ENCODE measurements around the gene HSPA1A.
"Not testable (repeated sequence)": the region's sequence is repeated elsewhere in the genome, so short reads cannot be mapped to it uniquely, and the experiment has no call there.

Gene HSPA1A

GRCh38 chr6:31811645-31812044 lies 3.7 kb upstream of the HSPA1A start:
- DNase-seq (ENCODE audit: low read depth in 2 of 2) = no peak

- DNase-seq (ENCODE audit: low read depth in 2 of 2) = no peak
Observed at GRCh38 chr6:31813465-31813849, 1.9 kb upstream of the HSPA1A start.

- DNase-seq (ENCODE audit: low read depth in 2 of 2) = no peak
Observed at GRCh38 chr6:31814677-31815024, 692 bp upstream of the HSPA1A start.

GRCh38 chr6:31817133-31817928 lies 2.0 kb downstream of the HSPA1A start:
- DNase-seq (ENCODE audit: low read depth in 2 of 2) = not testable (repeated sequence)

GRCh38 chr6:31817929-31818511 lies 2.7 kb downstream of the HSPA1A start:
- DNase-seq (ENCODE audit: low read depth in 2 of 2) = not testable (repeated sequence)

DNA sequence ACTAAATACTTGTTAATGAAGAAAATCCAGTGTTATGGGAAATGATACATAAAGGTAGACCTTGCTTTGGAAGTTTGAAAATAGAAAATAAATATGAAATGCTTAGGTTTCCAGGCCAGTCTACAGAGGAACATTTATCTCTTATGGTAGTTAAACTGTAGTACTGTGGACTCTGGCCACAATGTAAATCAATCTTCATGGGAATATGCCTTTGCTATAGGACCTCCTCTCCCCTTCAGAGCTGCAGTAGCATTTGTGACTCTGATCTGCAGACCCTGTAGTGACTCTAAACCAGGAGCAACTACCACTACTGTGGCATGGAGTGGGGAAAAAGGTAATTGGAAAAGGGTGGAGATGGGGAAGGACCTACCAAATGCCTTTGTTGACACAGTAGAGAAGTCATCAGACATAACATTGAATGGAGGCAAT lies 4.5 kb downstream of the HSPA1A start:
- no peak for DNase-seq (ENCODE audit: low read depth in 2 of 2)

- DNase-seq (ENCODE audit: low read depth in 2 of 2) = not testable (repeated sequence)
Observed at GRCh38 chr6:31820399-31820798, 5.1 kb downstream of the HSPA1A start.

GRCh38 chr6:31821301-31822035 lies 6.1 kb downstream of the HSPA1A start:
- peak in 1 of 2 donors; percentile 54 for DNase-seq (ENCODE audit: low read depth in 2 of 2)

DNA sequence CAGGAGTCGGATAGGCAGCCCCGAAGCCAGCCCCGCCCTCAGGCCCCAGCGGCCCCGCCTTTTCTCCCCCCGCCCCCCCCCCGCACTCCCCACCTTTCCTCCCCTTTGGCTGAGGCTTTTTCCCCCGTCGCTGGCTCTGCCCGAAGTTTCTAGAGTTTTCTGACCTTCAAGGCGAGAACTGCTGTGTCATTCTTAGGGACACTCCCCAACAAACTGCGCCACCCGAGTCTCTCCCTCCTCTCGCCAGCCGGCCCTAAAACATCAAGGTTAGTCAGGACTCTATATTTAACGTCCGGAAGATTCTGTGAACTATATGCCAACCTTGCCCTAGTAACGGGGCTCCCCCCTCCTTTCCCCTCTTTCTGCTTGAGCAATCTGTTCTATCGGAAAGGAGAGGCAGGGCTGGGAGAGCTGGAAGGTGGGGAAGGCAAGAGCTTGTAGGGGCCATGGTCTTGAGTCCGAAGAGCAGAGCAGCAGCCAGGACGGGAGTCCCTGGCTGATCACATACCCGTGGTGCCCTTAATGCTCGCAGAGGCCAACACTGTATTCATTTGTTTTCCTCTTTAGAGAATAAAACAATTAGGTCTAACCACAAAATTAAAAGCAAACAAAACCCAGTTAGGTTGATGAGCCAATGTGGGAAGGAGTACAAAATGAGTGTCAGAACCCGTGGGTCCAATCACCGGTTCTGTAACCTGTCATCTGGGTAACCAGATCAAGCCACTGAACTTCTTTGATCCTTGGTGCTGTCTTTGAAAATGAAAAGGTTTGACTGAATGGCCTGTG lies 6.9 kb downstream of the HSPA1A start:
- DNase-seq (ENCODE audit: low read depth in 2 of 2) = no peak

GRCh38 chr6:31823592-31824196 lies 8.4 kb downstream of the HSPA1A start:
- DNase-seq (ENCODE audit: low read depth in 2 of 2) = not testable (repeated sequence)

DNA sequence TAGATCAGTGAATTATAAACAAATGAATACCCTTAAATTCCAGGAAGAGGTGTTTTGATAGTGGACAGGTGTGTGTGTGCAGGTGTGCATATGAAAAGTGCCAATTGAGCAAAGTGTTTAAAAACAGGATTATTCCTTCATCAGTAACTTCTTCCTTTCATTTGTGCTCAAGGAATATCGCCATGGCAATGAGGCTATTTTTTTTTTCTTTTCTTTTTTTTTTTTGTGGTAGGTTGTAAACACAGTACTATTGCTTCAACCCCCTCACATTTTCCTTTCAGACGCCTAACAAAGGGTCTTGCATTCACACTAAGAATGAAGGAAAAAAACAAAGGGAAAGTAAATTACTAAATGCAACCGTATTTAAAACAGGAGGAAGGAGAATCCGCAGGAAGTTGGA lies 10.2 kb downstream of the HSPA1A start:
- no peak for DNase-seq (ENCODE audit: low read depth in 2 of 2)

DNA sequence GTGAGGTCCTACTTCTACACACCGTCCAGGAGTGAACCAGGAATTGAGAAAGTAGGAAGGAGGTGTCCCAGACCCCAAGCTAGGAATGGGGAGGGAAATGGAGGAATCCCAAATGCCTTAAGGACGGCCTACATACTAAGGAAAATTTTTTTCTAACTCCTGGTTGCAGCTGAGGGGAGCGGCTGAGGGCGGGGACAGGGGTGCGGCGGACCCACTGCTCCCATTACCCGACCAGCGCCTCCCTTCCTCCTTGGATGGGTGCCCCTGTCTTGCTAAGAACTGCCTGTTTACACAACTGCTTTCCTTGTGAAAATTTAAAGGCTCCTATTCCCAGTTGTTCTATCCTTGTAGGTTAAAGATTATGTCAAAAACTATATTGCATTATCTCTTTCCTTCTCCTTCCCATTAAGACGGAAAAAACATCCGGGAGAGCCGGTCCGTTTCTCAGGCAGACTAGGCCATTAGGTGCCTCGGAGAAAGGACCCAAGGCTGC lies 11.5 kb downstream of the HSPA1A start:
- no peak for DNase-seq (ENCODE audit: low read depth in 2 of 2)

GRCh38 chr6:31827286-31828079 lies 12.1 kb downstream of the HSPA1A start, which contains the start of gene HSPA1B:
HSPA1B (plus strand) TSS chr6:31827738; CDS start chr6:31827951, 213 bp downstream.
- peak; percentile 60 to 68 for DNase-seq (ENCODE audit: low read depth in 2 of 2)

DNA sequence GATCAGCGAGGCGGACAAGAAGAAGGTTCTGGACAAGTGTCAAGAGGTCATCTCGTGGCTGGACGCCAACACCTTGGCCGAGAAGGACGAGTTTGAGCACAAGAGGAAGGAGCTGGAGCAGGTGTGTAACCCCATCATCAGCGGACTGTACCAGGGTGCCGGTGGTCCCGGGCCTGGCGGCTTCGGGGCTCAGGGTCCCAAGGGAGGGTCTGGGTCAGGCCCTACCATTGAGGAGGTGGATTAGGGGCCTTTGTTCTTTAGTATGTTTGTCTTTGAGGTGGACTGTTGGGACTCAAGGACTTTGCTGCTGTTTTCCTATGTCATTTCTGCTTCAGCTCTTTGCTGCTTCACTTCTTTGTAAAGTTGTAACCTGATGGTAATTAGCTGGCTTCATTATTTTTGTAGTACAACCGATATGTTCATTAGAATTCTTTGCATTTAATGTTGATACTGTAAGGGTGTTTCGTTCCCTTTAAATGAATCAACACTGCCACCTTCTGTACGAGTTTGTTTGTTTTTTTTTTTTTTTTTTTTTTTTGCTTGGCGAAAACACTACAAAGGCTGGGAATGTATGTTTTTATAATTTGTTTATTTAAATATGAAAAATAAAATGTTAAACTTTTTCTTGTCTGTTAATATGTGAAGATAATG lies 14.4 kb downstream of the HSPA1A start:
- DNase-seq (ENCODE audit: low read depth in 2 of 2) = no peak

DNA sequence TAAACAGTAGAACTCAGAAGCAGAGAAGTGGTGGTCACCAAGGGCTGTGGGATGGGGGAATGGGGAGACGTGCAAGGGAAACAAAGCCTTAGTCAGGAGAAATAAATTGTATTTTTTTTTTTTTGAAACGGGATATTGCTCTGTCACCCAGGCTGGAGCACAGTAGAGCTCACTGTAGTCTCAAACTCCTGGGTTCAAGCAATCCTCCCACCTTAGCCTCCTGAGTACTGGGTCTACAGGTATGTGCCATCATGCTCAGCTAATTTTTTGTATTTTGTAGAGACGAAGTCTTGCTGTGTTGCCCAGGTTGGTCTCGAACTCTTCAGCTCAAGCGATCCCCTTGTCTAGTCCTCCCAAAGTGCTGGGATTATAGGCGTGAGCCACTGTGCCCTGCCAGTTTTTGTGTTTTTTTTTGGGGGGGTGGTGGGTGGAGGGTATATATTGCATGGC lies 15.6 kb downstream of the HSPA1A start:
- no peak for DNase-seq (ENCODE audit: low read depth in 2 of 2)

DNA sequence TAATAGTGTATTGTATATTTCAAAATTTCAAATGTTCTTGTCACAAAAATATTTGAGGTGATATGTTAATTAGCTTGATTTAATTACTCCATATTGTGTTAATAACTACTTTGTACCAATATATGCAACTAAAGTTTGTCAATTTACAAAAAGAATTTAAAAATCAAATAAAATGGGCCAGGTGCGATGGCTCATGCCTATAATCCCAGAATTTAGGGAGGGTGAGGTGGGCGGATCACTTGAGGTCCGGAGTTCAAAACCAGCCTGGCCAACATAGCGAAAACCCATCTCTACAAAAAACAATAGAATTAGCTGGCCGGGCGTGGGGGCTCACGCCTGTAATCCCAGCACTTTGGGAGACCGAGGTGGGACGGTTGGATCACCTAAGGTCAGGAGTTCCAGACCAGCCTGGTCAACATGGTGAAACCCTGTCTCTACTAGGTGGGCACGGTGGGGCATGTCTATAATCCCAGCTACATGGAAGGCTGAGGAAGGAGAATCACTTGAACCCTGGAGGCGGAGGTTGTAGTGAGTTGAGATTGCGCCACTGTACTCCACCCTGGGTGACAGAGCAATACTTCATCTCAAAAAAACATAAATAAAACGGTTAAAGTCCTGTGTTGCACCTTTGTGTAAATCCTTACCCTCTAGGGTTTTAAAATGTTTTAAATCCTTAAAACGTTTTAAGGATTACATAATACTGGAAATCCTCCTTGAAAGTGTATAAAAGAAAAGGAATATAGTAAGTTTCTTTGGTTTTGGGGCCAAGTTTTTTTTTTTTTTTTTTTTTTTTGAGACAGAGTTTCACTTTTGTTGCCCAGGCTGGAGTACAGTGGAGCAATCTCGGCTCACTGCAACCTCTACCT lies 16.2 kb downstream of the HSPA1A start:
- no peak for DNase-seq (ENCODE audit: low read depth in 2 of 2)

- peak; percentile 62 to 69 for DNase-seq (ENCODE audit: low read depth in 2 of 2)
Observed at GRCh38 chr6:31834367-31835250, 19.3 kb downstream of the HSPA1A start.

- DNase-seq (ENCODE audit: low read depth in 2 of 2) = no peak
Observed at GRCh38 chr6:31836047-31836473, 20.7 kb downstream of the HSPA1A start.

All from stimulated activated CD4-positive, alpha-beta T cell treated with anti-CD3 and anti-CD28 coated beads, Interleukin-1b, Interleukin-23, amount 100 ng/mL, for 1 hour (primary cell).